Stimulated activated CD4-positive, alpha-beta T cell treated with anti-CD3 and anti-CD28 coated beads, TNF-alpha, amount 100 ng/mL, for 48 hours (primary cell): ENCODE data around the gene SPATA2L.

Source experiments
- DNase-seq, 3 donors: peaks; one replicate each; pipeline ENCODE4 v3.0.0-alpha.2; 2020; ENCODE audit warnings: low read depth in 3 of 3

The SPATA2L gene

DNA sequence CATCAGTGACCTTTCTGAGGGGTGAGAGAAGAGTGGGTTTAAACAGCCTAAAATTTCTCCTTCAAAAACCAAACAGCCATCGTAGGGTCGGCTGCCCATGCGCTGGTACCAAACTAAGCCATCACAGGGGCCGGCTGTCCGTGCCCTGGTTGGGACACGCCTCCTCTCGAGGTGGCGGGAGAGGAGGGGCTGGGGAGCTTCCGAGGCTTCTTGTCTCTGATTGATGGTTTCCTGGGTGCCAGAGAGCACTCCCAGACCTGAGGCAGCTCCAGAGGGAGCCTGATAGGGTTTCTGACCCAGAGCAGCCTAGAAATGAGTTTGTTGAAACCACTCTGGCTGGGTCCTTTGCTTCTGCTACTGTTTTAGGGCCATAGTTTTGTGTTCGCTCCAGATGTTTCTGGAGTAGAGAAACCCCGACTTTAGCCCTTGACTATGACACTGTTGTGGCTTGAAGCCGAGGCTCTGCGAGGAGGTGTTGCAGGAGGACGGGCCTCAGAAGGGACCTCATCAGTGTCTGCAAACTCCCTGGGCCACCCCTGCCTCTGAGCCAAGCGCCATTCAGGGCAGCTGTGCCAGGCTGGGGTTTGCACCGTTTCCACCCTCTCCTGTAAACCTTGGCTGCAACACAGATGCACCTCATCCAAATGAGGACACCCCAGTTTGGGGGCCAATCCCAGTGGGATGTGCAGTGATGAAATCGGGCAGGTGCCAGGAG is 26.1 kb upstream of the SPATA2L start:
- no peak for DNase-seq

DNA sequence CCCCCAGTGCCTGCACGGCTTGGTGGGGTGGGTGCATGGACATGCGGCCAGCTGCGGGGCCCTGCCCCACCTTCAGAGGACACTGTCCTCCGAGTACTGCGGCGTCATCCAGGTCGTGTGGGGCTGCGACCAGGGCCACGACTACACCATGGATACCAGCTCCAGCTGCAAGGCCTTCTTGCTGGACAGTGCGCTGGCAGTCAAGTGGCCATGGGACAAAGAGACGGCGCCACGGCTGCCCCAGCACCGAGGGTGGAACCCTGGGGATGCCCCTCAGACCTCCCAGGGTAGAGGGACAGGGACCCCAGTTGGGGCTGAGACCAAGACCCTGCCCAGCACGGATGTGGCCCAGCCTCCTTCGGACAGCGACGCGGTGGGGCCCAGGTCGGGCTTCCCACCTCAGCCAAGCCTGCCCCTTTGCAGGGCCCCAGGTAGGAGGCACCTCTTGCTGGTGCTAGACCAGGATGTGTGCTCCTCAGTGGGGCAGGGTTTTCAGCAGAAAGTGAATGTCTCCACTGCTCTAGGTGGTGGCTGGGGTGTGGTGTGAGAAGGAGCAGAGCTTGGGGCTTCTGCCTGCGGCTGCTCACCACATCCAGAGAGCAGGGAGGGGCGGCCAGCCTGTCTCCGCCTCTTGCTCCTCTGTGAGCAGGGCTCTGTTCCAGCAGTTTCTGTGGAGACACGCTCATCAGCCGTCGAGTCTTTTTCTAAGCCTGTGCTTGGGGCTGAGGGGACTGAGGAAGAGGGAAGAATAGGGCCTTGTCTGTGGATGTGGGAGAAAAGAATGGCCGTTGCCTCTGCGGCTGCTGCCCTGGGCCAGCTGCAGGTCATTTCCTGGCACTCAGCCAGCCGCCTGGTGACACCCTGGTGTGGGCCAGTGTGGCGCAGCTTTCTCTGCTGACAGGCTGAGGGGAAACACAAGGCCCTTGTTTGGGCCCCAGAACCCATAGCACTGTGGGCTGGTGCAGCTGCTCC is 22.1 kb upstream of the SPATA2L start:
- DNase-seq, result peak in 2 of 3 donors; percentile 52 to 57

- peak in 2 of 3 donors; percentile 46 to 59 for DNase-seq
These were observed 21.1 kb upstream of the SPATA2L start for GRCh38 chr16:89722392-89723278.

DNA sequence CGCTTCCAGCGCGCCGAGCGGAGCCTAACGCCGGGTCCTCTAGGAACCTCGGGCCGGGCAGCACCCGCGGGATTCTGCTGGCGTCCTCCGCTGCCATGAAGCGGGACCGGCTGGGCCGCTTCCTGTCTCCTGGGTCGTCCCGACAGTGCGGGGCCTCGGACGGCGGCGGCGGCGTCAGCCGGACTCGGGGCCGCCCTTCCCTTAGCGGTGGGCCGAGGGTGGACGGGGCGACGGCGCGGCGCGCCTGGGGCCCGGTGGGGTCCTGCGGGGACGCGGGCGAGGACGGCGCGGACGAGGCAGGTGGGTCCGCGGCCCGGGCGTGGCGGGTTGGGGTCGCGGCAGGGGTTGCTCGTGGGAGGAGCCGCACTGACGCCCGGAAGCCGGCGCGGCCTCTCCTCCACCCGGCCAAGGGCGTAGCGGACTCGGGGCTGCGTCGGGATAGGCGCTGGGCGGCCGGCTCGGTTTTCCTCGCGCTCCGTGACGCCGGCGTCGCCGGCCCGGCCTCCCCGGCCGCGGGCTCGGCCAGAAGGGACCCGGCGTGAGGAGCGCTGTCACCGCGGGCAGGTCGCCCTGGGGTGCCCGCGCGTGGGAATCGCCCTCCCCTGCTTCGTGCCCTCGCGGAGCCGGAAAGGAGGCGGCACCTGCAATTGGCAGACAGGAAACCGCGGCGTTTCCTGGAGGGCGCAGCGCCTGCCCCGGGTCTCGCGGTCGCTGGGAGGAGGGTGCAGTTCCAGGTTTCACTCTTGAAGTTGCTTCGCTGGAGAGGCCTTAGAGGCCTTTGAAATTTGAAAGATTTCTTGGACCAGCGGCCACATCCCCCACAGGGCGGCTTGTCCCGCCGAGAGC is 20.3 kb upstream of the SPATA2L start:
- peak; percentile 66 to 67 (median 67) for DNase-seq

DNA sequence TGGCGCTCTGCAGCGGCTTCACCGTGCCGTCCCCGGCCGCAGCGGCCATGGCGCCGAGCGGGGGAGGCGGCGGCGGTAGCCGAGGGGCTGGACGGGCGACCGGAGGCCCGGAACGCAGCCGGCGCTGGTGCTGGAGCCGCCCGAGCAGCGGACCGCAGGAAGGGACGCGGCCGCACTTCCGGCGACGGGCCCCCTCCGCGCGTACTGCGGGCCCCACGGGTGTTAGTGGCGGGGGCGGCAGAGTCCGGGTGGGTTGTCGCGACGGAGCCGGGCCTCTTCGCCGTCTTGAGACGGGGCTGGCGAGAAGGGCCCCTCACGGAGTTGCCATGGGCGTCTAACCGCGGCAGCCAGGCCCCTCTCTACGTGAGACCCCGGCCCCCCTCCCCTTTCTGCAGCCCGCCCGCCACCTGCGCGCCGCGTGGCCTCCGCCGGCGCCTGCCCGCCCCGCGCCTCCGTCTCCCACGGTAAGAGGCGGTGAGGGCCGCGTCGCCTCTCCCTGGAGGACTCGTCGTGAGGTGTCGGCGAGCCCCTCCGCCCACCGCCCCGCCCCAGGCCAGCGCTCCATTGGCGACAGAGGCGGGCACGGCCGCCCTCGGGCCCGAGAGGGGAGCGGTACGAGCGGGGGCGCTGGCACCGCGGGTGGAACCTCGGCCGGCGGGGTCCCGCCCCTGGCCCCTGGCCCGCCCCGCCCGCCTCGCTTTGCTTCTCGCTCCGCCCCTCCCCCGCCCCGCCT is 19.5 kb upstream of the SPATA2L start, which contains the start of the genes VPS9D1 and ZNF276:
TSS of gene VPS9D1 (minus strand) at position 86 of the 733 bp plus-strand sequence. CDS start at position 49, 37 bp downstream.
TSS of gene ZNF276 (plus strand) at position 725 of the 733 bp plus-strand sequence. CDS start 104 bp downstream, outside the sequence.
- peak; percentile 71 to 88 (median 73) for DNase-seq

DNA sequence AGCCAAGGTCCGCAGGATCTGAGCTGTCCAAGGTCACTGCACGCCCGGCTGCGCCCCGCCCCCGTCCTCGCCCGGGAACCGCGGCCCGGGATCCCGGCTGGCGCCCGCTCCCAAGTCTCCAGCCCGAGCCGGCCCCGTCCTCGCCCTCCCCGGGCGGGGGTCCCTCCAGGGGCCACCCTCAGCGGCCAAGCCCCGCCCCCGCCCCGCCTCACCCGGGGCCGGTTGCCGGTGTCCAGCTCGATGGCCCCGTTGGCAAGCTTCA is 19.0 kb upstream of the SPATA2L start:
- no peak for DNase-seq

GRCh38 chr16:89717688-89718505 is 16.4 kb upstream of the SPATA2L start:
- DNase-seq, result no peak

- DNase-seq, result no peak
These were observed 15.6 kb upstream of the SPATA2L start for GRCh38 chr16:89716916-89717687.

- no peak for DNase-seq
These were observed 15.0 kb upstream of the SPATA2L start for GRCh38 chr16:89716493-89716892.

GRCh38 chr16:89712274-89712781 is 10.8 kb upstream of the SPATA2L start:
- no peak for DNase-seq

- peak; percentile 45 to 78 (median 72) for DNase-seq
These were observed 10.2 kb upstream of the SPATA2L start for GRCh38 chr16:89711601-89712273.

- DNase-seq, result no peak
These were observed 9.4 kb upstream of the SPATA2L start for GRCh38 chr16:89710709-89711564.

- no peak for DNase-seq
These were observed 8.4 kb upstream of the SPATA2L start for GRCh38 chr16:89709716-89710432.

DNA sequence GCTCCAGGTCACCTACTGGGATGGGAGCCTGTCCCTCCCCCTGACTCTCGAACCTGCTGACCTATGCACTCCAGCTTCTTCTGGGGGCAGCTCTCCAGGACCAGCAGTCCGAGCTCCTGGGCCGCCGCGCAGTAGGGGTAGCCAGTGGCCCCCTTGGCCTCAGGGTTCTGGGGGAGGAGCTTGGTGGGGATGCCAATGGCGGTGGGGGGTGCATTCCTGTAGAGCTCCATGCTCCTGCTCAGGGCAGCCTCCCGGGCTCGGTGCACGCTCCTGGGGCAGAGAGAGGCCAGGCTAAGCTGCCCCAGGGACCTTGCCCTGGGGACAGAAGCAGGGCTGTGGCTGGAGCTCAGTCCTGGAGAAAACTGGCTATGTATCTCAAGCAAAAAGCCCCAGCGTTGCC is 7.7 kb upstream of the SPATA2L start:
- DNase-seq, result no peak

DNA sequence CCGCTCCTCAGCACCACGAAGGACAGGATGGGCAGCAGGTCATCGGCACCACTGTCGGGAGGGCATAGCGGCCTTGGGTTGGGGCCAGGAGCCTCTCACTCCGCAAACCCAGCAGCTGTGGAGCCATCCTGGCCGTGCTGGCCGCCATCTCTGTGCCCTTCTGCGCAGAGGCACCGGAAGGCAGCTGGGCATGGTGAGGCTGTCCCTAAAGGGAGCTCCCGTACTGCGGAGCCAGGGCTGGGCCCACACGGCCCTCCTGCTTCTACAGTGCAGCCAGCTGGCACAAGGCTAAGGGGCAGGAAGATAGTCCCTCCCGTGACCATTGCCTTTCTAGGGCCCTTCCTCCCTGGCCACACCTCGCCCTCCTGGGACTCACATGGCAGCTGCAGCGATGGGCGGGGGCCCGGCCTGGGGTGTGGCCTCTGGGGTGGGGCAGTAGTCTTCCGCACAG is 7.0 kb upstream of the SPATA2L start:
- no peak for DNase-seq

GRCh38 chr16:89707695-89708094 is 6.2 kb upstream of the SPATA2L start:
- no peak for DNase-seq
